GM18868 (cell line): ENCODE measurements around the gene RPL39L.
"Not testable (repeated sequence)": the region's sequence is repeated elsewhere in the genome, so short reads cannot be mapped to it uniquely, and the experiment has no call there.

Source experiments
- ATAC-seq: cut with Tn5 transposase; IDR thresholded peaks from one replicate; pipeline ENCODE4 v1.9.1; 2021; ENCODE audit warnings: mild to moderate bottlenecking, moderate library complexity; ENCODE audit not compliant: unreplicated experiment

Gene RPL39L

GRCh38 chr3:187139126-187139894 lies at the start of gene RPL39L:
Gene RPL39L (minus strand): TSS chr3:187139496. CDS start chr3:187121300, 18,196 bp downstream.
- ATAC-seq = peak; percentile 97

- no peak for ATAC-seq
These were observed 49.6 kb upstream of the RPL39L start for GRCh38 chr3:187188931-187189330.

GRCh38 chr3:187186801-187187421 lies 47.6 kb upstream of the RPL39L start:
- peak; percentile 71 for ATAC-seq

GRCh38 chr3:187186375-187186774 lies 47.1 kb upstream of the RPL39L start:
- peak; percentile 21 for ATAC-seq

GRCh38 chr3:187185759-187186158 lies 46.5 kb upstream of the RPL39L start:
- ATAC-seq = no peak

- no peak for ATAC-seq
These were observed 44.6 kb upstream of the RPL39L start for GRCh38 chr3:187183903-187184302.

- ATAC-seq = no peak
These were observed 44.0 kb upstream of the RPL39L start for GRCh38 chr3:187183210-187183862.

GRCh38 chr3:187181454-187182170 lies 42.3 kb upstream of the RPL39L start:
- no peak for ATAC-seq

- no peak for ATAC-seq
These were observed 33.6 kb upstream of the RPL39L start for GRCh38 chr3:187172929-187173328.

GRCh38 chr3:187170911-187171310 lies 31.6 kb upstream of the RPL39L start:
- ATAC-seq = not testable (repeated sequence)

- ATAC-seq = no peak
These were observed 30.1 kb upstream of the RPL39L start for GRCh38 chr3:187169231-187169960.

- ATAC-seq = no peak
These were observed 28.5 kb upstream of the RPL39L start for GRCh38 chr3:187167777-187168176.

GRCh38 chr3:187166750-187167149 lies 27.5 kb upstream of the RPL39L start:
- ATAC-seq = no peak

GRCh38 chr3:187165144-187165543 lies 25.8 kb upstream of the RPL39L start:
- no peak for ATAC-seq

- ATAC-seq = no peak
These were observed 23.1 kb upstream of the RPL39L start for GRCh38 chr3:187162265-187162953.

- ATAC-seq = no peak
These were observed 22.3 kb upstream of the RPL39L start for GRCh38 chr3:187161556-187161955.

GRCh38 chr3:187150599-187150998 lies 11.3 kb upstream of the RPL39L start:
- ATAC-seq = no peak

GRCh38 chr3:187150186-187150585 lies 10.9 kb upstream of the RPL39L start:
- ATAC-seq = no peak

- no peak for ATAC-seq
These were observed 7.1 kb upstream of the RPL39L start for GRCh38 chr3:187146389-187146788.
